ENCODE data around the gene S100PBP. TPM values are rescaled to one million over a fixed set of nuclear protein-coding genes. Genes with fewer than 3 reads are reported as not detected.
A peak's percentile ranks its signal among the peaks of the same experiment; 100 is the strongest.

Gene S100PBP
- total and polyA plus RNA-seq, 9 of the 15 experiments (the other 6 are each of a cell fraction or from before 2014, with no cell fraction given), result 22.9 to 60.2 (median 32.9) TPM

DNA sequence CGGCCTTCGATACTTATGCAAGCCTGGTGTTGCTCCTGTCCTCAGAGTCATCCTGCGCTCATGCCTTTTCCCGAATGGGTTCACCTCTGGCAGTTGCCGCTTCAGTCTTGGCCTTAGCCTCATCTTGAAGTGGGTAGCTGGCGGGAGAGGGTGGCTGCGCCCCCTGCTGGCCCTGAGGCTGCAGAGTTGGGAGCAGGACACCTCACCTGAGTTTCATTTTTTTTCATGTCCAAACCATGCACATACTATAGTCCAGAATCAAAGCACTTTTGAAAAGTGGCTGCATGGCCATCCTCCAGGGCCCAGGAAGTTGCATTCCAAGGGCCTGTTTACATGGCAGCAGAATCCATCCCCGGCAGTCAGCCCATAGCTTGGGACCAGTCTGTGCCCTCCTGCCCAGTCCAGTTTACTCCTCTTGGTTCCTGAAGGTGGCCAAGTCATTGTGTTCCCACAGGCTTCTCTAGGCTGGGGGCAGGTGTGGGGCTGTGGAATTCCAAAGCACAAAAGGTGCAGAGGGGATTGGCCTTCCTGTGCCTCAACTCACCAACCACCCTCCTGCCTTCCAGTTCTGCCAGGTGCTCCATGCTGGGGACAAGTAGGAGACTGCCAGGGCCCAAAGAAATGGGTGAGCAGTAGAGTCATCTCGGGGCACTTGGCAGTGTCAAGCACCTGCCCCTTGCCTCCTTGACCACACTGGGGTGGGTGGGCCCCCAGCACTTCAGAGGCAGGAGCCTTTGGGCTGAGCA is 44.3 kb upstream of the S100PBP start (continued):
- TF ChIP-seq, protein P1, sequence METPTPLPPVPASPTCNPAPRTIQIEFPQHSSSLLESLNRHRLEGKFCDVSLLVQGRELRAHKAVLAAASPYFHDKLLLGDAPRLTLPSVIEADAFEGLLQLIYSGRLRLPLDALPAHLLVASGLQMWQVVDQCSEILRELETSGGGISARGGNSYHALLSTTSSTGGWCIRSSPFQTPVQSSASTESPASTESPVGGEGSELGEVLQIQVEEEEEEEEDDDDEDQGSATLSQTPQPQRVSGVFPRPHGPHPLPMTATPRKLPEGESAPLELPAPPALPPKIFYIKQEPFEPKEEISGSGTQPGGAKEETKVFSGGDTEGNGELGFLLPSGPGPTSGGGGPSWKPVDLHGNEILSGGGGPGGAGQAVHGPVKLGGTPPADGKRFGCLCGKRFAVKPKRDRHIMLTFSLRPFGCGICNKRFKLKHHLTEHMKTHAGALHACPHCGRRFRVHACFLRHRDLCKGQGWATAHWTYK (CRISPR knock-in tag; IDR thresholded peaks at IDR 0.05), result peak; percentile 22; the same call in 1 of the 2 replicates
- TF ChIP-seq TARDBP (IDR thresholded peaks at IDR 0.05) (peak; percentile 61; the same call in 1 of the 2 replicates), POLR2AphosphoS2 (IDR thresholded peaks at IDR 0.05; ENCODE audit: low read length) (peak; percentile 25), ZNF24 (IDR thresholded peaks at IDR 0.05) (peak; percentile 24; the same call in 1 of the 2 replicates), RB1 (IDR thresholded peaks at IDR 0.05; ENCODE audit: low read depth) (peak; percentile 89), CC2D1A (IDR thresholded peaks at IDR 0.05) (peak; percentile 89), ZNF764 (CRISPR knock-in tag; IDR thresholded peaks at IDR 0.05; ENCODE audit: low read depth) (0 out of 2 replicates have a peak, but pooled peaks have one; percentile 37), HDGF (IDR thresholded peaks at IDR 0.05) (peak; percentile 12; the same call in 1 of the 2 replicates), TEAD1 (CRISPR knock-in tag; IDR thresholded peaks at IDR 0.05) (peak in 1 of 2 experiments; percentile 36; a peak in 1 of 4 replicates), FOXK1 (CRISPR knock-in tag; IDR thresholded peaks at IDR 0.05; ENCODE audit: borderline replicate concordance) (peak; percentile 78; the same call in 1 of the 2 replicates), CTBP1 (IDR thresholded peaks at IDR 0.05; ENCODE audit: borderline replicate concordance) (peak; percentile 76; the same call in 1 of the 2 replicates), POLR2B (IDR thresholded peaks at IDR 0.05; ENCODE audit: low read depth, partially characterized antibody) (peak; percentile 61), ZNF436 (CRISPR knock-in tag; IDR thresholded peaks at IDR 0.05) (no peak; the same call in 1 of the 2 replicates), HSF4 (CRISPR knock-in tag; IDR thresholded peaks at IDR 0.05; ENCODE audit: borderline replicate concordance) (0 out of 2 replicates have a peak, but pooled peaks have one; percentile 20)
- TF ChIP-seq, protein P2, sequence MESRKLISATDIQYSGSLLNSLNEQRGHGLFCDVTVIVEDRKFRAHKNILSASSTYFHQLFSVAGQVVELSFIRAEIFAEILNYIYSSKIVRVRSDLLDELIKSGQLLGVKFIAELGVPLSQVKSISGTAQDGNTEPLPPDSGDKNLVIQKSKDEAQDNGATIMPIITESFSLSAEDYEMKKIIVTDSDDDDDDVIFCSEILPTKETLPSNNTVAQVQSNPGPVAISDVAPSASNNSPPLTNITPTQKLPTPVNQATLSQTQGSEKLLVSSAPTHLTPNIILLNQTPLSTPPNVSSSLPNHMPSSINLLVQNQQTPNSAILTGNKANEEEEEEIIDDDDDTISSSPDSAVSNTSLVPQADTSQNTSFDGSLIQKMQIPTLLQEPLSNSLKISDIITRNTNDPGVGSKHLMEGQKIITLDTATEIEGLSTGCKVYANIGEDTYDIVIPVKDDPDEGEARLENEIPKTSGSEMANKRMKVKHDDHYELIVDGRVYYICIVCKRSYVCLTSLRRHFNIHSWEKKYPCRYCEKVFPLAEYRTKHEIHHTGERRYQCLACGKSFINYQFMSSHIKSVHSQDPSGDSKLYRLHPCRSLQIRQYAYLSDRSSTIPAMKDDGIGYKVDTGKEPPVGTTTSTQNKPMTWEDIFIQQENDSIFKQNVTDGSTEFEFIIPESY (CRISPR knock-in tag; IDR thresholded peaks at IDR 0.05), result peak; percentile 96
- TF ChIP-seq, protein P3, sequence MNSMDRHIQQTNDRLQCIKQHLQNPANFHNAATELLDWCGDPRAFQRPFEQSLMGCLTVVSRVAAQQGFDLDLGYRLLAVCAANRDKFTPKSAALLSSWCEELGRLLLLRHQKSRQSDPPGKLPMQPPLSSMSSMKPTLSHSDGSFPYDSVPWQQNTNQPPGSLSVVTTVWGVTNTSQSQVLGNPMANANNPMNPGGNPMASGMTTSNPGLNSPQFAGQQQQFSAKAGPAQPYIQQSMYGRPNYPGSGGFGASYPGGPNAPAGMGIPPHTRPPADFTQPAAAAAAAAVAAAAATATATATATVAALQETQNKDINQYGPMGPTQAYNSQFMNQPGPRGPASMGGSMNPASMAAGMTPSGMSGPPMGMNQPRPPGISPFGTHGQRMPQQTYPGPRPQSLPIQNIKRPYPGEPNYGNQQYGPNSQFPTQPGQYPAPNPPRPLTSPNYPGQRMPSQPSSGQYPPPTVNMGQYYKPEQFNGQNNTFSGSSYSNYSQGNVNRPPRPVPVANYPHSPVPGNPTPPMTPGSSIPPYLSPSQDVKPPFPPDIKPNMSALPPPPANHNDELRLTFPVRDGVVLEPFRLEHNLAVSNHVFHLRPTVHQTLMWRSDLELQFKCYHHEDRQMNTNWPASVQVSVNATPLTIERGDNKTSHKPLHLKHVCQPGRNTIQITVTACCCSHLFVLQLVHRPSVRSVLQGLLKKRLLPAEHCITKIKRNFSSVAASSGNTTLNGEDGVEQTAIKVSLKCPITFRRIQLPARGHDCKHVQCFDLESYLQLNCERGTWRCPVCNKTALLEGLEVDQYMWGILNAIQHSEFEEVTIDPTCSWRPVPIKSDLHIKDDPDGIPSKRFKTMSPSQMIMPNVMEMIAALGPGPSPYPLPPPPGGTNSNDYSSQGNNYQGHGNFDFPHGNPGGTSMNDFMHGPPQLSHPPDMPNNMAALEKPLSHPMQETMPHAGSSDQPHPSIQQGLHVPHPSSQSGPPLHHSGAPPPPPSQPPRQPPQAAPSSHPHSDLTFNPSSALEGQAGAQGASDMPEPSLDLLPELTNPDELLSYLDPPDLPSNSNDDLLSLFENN (IDR thresholded peaks at IDR 0.05; ENCODE audit: low read depth in 2 of 2, low read length in 2 of 2), result peak in 1 of 2 experiments; percentile 54; a peak in 1 of 4 replicates
- TF ChIP-seq, protein P4, sequence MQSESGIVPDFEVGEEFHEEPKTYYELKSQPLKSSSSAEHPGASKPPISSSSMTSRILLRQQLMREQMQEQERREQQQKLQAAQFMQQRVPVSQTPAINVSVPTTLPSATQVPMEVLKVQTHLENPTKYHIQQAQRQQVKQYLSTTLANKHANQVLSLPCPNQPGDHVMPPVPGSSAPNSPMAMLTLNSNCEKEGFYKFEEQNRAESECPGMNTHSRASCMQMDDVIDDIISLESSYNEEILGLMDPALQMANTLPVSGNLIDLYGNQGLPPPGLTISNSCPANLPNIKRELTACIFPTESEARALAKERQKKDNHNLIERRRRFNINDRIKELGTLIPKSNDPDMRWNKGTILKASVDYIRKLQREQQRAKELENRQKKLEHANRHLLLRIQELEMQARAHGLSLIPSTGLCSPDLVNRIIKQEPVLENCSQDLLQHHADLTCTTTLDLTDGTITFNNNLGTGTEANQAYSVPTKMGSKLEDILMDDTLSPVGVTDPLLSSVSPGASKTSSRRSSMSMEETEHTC (IDR thresholded peaks at IDR 0.05), result no peak

Data from K562 (cell line).